Measurements from ENCODE around the gene HILPDA. TPM values are rescaled to one million over a fixed set of nuclear protein-coding genes. Genes with fewer than 3 reads are reported as not detected.

The HILPDA gene
- total RNA-seq, 2 experiments from 2014 or later: 22.4 to 33.9 TPM

DNA sequence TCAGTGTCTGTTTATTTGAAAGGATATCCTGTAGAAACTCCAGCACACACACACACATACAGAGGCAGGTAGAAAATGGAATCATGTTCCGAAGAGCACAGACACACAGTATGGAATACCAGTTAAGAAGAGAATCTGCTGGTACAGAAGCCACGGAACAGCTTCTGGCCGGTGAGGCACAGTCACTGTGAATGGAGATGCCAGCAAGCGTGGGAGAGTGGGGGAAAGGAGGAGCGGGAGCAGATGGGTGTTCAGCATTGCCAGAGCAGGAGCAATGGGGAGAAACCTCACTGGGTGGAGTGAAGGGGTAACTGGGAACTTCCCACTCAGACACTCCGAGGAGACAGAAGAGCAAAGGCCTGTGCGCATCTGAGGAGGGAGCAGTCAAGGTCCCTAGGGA is 36.4 kb upstream of the HILPDA start:
- ChIA-PET POLR2A (interaction anchor here (1.2 kb wide), 1 partner anchor 8 kb away, joined by 4 read pairs; no protein-coding TSS in a partner anchor), CTCF (ENCODE audit: unreplicated experiment) (interaction anchor here (1.2 kb wide), 1 partner anchor 8 kb away, joined by 3 read pairs; no protein-coding TSS in a partner anchor)

DNA sequence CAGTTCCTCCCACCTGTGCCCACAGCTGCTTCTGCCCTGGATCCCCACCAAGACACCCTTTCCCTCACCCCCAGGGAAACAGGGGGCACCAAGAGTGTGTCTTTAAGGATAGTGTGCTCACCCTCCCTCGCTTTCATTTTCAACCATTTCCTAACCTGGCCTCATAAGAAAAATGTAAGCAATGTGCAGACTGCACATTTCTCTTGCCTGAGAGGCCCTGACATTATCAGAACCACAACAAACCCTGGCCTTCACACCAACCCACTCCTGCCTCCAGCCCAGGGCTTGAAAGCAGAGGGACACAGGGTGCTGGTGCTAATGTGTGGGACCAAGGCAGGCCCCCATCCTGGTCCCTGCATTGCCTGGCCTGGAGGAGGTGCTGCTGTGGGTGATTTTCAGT is 34.9 kb upstream of the HILPDA start:
- Histone ChIP-seq H3K27ac (ENCODE audit: low read depth, low read length, poor library complexity, severe bottlenecking) (no peak overlapping the region), H4K20me1 (ENCODE audit: insufficient read depth, low read length) (no peaks in the 10 kb centered on the region), H3K9me3 (ENCODE audit: low read length) (no peaks in the 10 kb centered on the region), H3K9me2 (ENCODE audit: insufficient read depth, low read length) (no peaks in the 10 kb centered on the region), H3K4me1 (ENCODE audit: insufficient read depth, low read length, poor library complexity, severe bottlenecking) (no peaks in the 10 kb centered on the region), H2AFZ (ENCODE audit: low read length) (no peak overlapping the region), H3K4me3 (ENCODE audit: low read depth, low read length, poor library complexity, severe bottlenecking) (no peak overlapping the region), H3K4me2 (ENCODE audit: low read length) (no peak overlapping the region), H3K36me3 (ENCODE audit: insufficient read depth, low read length) (no peaks in the 10 kb centered on the region), H3K79me2 (ENCODE audit: insufficient read depth, low read depth, low read length) (no peaks in the 10 kb centered on the region)
- ChIA-PET POLR2A (no interaction called here), CTCF (ENCODE audit: unreplicated experiment) (no interaction called here)
- no TSS peak for BruUV-seq (replicated peaks)
- TF ChIP-seq CTCF (conservative IDR thresholded peaks at IDR 0.05; ENCODE audit: low read length): no peak
- no peak for TF ChIP-seq EZH2phosphoT487 (IDR thresholded peaks at IDR 0.05; ENCODE audit: borderline replicate concordance, low read depth, low read length)
- intact Hi-C loops (cut with micrococcal nuclease; ENCODE audit: unreplicated experiment): no loop called here
- no peak for DNase-seq (ENCODE audit: low spot score)

More for the DNA sequence above, 36.4 kb upstream of the HILPDA start:
- H2AFZ ChIP-seq (ENCODE audit: low read length): no peak overlapping the region
- no peaks in the 10 kb centered on the region for H3K9me3 ChIP-seq (ENCODE audit: low read length)
- H3K27ac ChIP-seq (ENCODE audit: low read depth, low read length, poor library complexity, severe bottlenecking): no peak overlapping the region
- DNase-seq (ENCODE audit: low spot score): no peak
- no peaks in the 10 kb centered on the region for H3K36me3 ChIP-seq (ENCODE audit: insufficient read depth, low read length)
- no peaks in the 10 kb centered on the region for H3K9me2 ChIP-seq (ENCODE audit: insufficient read depth, low read length)
- no peaks in the 10 kb centered on the region for H4K20me1 ChIP-seq (ENCODE audit: insufficient read depth, low read length)
- intact Hi-C loops (cut with micrococcal nuclease; ENCODE audit: unreplicated experiment): no loop called here
- no peak overlapping the region for H3K4me3 ChIP-seq (ENCODE audit: low read depth, low read length, poor library complexity, severe bottlenecking)
- H3K79me2 ChIP-seq (ENCODE audit: insufficient read depth, low read depth, low read length): no peaks in the 10 kb centered on the region
- TF ChIP-seq CTCF (conservative IDR thresholded peaks at IDR 0.05; ENCODE audit: low read length) (no peak), EZH2phosphoT487 (IDR thresholded peaks at IDR 0.05; ENCODE audit: borderline replicate concordance, low read depth, low read length) (no peak)
- H3K4me1 ChIP-seq (ENCODE audit: insufficient read depth, low read length, poor library complexity, severe bottlenecking): no peaks in the 10 kb centered on the region
- H3K4me2 ChIP-seq (ENCODE audit: low read length): no peak overlapping the region
- no TSS peak for BruUV-seq (replicated peaks)

DNA sequence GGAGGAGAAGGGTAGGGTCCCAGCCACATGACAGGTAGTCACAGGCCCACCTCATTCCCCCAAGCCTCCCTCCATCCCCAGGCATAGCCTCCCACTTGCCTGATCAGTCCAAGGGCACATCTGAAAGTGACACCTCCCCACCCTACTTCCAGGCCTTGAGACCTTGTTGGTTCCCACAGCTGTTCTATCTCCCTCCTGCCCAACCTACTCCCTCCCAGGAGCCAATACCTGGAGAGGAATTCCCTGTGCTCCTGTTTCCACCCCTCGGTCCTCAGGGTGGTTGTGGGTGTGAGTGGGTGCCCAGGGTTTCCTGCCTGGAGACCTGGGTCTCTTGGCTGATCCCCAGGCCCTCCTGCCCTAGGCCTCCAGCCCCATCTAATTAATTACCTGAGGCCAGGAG is 34.3 kb upstream of the HILPDA start:
- Histone ChIP-seq H3K9me3 (ENCODE audit: low read length) (no peaks in the 10 kb centered on the region), H3K4me3 (ENCODE audit: low read depth, low read length, poor library complexity, severe bottlenecking) (no peak overlapping the region), H3K4me1 (ENCODE audit: insufficient read depth, low read length, poor library complexity, severe bottlenecking) (no peaks in the 10 kb centered on the region), H3K36me3 (ENCODE audit: insufficient read depth, low read length) (no peaks in the 10 kb centered on the region), H3K79me2 (ENCODE audit: insufficient read depth, low read depth, low read length) (no peaks in the 10 kb centered on the region), H2AFZ (ENCODE audit: low read length) (no peak overlapping the region), H3K4me2 (ENCODE audit: low read length) (no peak overlapping the region), H3K9me2 (ENCODE audit: insufficient read depth, low read length) (no peaks in the 10 kb centered on the region), H4K20me1 (ENCODE audit: insufficient read depth, low read length) (no peaks in the 10 kb centered on the region), H3K27ac (ENCODE audit: low read depth, low read length, poor library complexity, severe bottlenecking) (no peak overlapping the region)
- ChIA-PET CTCF (ENCODE audit: unreplicated experiment) (no interaction called here), POLR2A (no interaction called here)
- TF ChIP-seq CTCF (conservative IDR thresholded peaks at IDR 0.05; ENCODE audit: low read length) (no peak), EZH2phosphoT487 (IDR thresholded peaks at IDR 0.05; ENCODE audit: borderline replicate concordance, low read depth, low read length) (no peak)
- no TSS peak for BruUV-seq (replicated peaks)
- no peak for DNase-seq (ENCODE audit: low spot score)
- intact Hi-C loops (cut with micrococcal nuclease; ENCODE audit: unreplicated experiment): no loop called here
